Erythroblast (primary cell): ENCODE measurements around the gene ACTN4.

Experiments
- GATA1 ChIP-seq: IDR thresholded peaks from 2 replicates; pipeline ENCODE4 v1.6.1; 2011; ENCODE audit warnings: low read depth, mild to moderate bottlenecking, control low read depth, low read length, moderate library complexity
- POLR2A ChIP-seq: IDR thresholded peaks from 2 replicates; pipeline ENCODE4 v1.6.1; 2011; ENCODE audit warnings: mild to moderate bottlenecking, low read length

- no peak for TF ChIP-seq POLR2A
- TF ChIP-seq GATA1, result no peak
Measured at GRCh38 chr19:38670921-38671398, 23.5 kb downstream of the ACTN4 start.
